DMS53 (cell line): ENCODE data around the gene UBE2S.

Experiments
- DNase-seq: peaks from one replicate; lab custom pipeline; 2025; lab: John Stamatoyannopoulos, UW

Gene UBE2S

DNA sequence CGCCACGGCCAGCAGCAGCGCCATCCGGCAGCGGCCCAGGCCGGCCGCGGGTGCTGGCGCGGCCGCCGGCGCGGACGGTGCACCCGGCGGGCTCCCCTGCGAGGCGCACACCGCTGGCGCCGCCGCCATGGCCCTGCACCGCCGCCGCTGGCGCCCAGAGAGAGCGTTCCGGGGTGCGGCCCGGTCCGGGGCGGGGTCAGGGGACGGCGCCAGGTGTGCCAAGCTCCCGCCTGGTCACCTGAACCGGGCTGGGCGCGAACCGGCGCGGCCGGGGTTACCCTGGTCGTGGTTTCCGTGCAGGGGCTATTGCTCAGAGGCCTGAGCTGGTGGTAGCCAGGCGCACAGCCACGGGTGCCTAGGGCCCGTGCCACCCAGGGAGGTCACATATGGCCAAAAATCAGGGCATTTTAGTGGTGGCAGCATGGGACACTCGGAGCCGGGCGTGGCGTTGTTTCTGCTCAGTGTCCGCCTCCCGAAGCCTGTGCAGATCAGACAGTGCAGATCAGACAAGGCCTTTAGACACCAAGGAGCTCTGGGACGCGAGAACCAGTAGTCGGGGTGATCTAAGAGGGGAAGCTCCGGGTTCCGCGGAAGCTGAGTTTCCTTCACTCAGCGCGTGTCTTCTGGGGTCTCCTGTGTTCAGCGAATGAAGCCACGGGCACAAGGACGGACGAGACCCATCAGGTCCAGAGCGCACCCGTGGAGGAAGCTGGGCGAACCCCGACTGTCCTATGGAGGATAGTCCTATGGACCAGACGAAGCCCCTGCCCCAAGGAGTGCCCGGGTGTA, 23.3 kb downstream of the UBE2S start, which contains the start of gene TMEM238:
Gene TMEM238 (minus strand): TSS at position 162 of the 789 bp plus-strand sequence. CDS start 33 bp downstream, at position 129.
- peak; percentile 85 for DNase-seq

DNA sequence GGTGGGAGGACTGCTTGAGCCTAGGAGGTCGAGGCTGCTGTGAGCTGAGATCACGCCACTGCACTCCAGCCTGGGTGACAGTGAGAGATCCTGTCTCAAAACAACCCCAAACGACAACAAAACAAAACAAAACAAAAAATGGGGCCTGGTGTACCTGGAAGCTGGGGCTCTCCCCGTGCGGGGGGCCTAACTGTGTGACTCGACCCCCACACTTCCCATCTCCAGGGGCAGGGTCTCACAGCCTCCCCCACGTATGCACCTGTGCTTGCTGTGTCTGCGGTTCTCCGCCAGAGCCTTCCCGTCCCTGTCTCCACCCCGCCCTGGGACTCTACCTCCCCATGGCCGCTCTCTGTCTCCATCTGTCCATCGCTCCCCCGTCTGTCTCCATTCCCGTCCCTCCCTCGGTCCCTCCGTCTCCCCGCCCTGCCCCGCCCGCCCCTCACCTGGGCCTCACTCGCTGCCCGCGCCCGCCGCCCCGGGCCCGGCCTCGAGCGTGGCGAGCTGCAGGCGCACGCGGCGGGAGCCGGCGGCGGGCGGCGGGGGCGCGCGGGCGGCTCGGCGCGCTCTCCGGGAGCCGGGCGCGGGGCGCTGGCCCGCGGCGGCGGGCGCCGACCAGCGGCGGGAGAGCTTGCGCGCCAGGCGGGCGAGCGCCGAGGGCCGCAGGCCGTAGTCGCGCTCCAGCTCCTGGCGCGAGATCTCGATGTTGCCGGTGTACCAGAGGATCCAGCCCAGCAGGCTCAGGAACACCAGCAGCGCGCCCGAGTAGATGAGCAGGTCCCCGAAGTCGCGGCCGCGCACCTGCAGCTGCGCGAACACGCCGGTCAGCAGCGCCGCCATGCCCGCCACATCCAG, 24.1 kb downstream of the UBE2S start:
- DNase-seq, result peak; percentile 90

DNA sequence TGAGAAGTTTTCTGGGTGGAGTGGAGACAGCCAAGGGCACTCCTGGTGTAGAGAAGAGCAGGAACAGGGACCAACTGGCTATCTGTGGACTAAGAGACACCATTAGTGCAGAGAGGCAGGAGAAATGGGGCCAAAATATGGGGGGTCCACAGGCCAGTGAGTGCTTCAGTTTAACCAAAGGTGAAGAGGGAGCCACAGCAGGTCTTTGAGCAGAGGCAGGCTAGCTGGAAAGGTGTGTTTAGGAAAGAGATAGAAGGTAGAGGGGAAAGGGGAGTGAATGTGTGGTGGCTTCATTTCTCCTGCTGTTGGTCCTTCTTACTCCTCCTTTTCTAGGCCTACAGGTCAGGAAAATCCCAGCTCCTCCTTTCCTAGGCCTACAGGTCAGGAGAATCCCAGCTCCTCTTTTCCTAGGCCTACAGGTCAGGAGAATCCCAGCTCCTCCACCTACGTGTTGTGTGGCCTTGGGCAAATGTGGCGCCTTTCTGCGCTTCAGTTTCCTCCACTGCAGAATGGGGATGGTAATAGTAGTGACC, 25.0 kb downstream of the UBE2S start:
- no peak for DNase-seq

DNA sequence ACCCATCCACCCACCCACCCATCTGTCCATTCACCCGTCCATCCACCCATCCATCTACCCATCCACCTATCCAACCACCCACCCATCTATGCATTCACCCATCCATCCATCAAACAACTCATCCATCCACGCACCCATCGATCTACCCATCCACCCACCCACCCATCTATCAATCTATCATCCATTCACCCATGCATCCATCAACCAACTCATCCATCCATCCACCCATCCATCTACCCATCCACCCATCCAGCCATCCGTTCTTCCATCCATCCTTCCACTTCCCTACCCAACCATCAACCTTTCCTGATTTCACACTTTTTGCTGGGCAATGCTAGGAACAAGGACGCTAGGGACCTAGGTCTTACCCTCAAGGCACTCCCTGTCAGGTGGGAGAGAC, 25.6 kb downstream of the UBE2S start:
- no peak for DNase-seq

DNA sequence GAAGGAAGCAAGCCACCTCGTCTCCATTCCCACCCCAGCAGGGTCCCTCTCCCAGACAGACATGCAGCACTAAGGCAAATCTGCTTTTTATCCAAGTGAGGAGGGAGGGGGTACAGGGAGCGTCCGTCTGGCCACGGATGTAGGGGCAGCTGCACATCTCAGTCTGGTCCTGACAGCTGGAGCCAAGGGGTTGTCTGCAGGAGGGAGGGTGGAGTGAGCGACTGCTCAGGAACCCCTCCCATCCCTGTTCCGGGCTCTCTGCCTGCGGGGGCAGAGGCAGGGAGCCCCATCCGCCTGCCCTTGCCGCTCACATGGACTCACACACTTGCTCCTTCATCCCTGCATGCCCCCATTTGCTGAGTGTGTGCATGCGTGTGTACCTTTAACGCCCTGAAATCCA, 28.4 kb downstream of the UBE2S start:
- no peak for DNase-seq

DNA sequence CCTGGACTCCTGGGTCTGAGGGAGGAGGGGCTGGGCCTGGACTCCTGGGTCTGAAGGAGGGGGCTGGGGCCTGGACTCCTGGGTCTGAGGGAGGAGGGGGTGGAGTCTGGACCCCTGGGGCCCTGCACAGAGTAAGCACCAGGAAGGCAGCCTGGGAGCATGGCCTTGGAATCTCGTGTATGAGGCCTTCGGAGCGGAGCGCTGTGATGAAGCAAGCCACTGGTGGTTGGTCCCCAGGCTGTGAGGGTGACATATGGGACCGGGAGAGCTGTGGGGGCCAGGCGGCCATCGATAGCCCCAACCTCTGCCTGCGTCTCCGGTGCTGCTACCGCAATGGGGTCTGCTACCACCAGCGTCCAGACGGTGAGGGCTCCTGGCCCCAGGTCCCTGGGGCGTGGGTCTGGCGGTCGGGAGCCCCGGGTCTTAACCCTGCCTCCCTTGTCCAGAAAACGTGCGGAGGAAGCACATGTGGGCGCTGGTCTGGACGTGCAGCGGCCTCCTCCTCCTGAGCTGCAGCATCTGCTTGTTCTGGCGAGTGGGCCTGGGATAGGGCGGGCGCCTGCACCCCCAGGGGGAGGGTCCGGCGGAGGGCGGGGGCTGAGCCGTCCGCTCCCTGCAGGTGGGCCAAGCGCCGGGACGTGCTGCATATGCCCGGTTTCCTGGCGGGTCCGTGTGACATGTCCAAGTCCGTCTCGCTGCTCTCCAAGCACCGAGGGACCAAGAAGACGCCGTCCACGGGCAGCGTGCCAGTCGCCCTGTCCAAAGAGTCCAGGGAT, 30.0 kb downstream of the UBE2S start:
- peak; percentile 72 for DNase-seq

DNA sequence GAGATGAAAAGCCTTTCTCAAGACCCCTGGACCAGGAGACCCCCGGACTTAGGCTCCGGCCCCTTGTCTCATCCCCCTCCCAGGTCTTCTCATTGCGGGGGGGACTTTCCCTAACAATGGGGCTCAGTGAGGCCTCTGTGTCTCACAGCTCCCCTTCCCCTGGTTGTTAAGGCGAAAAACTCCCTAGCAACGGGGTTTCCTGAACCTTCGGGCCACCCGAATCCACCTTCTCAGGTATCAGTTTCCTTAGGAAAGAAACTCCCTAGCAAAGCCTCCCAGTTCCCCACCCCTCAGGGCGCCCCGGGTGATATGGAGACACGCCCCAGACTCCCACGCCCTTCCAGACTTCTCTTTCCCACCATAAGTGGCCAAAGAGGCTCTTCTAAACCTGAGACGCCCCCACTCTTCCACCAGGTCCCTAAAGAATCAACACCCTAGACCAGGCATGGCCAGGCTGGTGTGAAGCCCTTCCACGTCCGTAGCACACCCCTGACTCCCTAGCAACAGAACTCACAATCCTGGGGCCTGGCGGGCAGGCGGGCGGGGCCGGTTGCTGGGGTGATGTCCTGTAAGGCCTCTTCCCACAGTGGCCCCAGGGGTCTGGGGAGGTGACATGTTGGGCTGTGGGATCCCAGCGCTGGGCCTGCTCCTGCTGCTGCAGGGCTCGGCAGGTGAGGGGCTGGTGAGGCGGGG, 31.2 kb downstream of the UBE2S start, which contains the start of gene TMEM190:
Gene TMEM190 (plus strand): TSS at position 586 of the 693 bp plus-strand sequence. CDS start 28 bp downstream, at position 614.
- DNase-seq, result peak; percentile 54

DNA sequence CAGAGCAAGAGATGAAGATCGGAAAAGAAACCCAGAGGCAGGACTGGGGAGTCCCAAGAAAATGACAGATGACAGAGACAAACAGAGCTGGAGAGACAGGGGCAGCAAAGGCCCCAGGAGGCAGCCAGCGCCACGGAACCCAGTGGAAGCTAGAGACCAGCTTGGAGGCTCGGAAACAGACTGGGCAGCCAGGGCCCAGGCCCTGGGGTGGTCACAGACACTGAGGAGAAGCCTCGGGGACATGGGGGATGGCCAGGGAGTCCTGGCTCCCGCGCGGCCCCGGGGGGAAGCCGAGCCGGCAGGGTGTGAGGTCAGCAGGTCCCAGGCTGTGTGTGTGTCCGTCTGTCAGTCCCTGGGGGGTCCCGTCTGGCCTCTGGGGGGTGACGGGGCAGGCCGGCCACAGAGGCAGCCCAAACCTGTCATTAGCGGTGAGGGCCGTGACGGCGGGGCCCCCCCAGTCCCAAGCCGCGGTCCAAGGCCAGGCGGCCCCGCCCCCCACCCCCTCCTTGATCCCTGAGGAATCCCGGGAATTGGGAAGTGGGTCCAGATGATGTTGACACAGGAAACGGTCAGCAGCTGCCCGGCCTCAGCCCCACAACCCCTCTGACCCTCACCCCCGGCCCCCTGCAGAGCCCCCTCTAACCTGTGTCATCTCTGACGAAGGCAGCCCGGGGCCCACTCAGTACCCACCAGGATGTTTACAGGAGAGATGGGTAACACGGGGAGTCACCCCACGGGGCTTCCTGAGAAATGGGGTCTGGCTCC, 33.4 kb downstream of the UBE2S start:
- peak; percentile 51 for DNase-seq

DNA sequence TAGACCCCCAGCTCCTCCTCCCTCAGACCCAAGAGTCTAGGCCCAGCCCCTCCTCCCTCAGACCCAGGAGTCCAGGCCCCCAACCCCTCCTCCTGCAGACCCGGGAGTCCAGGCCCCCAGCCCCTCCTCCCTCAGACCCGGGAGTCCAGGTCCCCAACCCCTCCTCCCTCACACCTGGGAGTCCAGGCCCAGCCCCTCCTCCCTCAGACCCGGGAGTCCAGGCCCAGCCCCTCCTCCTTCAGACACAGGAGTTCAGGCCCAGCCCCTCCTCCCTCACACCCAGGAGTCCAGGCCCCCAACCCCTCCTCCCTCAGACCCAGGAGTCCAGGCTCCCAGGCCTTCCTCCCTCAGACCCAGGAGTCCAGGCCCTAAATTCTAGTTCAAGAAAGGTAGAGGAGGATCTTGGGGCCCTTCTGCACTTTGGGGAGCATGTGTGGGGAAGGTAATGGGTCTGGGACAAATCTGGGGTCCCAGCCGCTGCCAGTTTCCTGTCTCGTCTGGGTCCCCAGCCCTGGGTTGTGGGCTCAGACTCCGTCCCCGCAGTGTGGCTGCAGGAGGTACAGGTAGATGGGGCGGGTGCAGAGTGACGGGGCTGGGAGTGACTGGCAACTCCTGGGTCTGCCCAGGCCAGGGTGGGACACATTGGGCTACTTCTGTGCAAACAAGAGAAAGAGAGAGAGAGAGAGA, 34.1 kb downstream of the UBE2S start:
- no peak for DNase-seq

DNA sequence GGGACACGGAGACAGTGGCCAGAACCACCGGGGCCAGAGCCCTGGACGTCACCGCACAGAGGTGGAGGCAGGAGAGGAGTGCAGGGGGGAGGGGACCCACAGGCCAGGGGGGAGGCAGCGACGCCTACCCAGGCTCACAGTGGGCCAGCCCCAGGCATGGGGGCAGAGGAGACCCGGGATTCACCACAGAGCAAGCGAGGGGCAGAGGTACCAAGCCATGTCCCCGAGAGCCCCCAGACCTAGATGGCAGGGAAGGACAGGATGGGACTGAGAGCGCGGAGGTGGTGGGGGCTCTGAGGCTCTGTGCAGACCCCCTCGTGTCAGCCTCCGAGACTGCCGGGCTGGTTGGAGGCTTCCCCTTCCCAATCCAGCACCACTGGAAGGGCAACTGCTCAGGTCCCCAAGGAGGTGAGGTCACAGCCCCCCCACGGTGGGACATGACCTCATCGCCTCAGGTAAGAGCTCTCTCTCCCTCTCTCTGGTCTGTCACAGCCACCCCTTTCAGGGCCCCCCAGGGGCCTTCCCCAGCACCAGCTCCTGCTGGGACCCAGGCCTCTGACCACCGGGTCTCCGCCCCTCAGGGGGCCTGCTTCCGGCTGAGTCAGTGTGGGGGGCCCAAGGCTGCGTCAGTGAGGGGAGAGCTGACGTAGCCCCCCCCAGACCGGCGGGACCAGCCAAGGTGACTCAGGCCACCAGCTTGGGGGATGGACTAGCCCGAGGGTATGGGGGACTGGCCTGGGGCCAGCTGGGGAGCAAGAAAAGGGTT, 35.1 kb downstream of the UBE2S start:
- peak; percentile 56 for DNase-seq

DNA sequence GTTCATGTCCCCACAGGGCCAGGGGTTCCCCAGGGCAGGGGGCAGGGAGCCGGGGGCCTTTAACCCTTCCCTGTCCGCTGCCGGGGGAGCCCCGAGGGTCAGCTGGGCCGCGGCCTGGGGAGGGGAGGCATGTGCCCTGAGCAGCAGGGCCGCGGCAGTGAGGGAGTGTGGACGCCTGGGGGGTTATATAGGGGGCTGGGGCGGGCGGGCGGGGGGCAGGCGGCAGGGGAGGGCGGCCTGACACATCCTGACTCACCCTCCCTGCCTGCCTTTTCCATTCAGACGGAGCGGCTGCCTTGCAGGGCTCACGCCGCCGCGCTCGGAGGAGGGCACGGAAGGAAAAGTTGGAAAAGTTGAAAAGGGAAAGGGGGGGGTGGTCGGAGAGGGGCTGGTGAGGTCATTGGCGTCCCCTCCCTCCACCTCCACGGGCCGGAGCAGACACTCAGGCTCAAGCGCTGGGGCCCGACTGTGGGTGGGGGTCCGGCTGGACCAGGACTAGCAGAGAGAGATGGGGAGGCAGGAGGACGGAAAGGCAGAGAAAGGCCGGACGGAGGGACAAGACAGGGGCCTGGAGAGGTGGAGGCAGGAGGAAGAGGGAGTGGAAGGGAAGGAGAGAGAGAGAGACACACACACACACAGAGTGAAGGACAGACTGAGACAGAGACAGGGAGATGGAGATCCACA, 37.1 kb downstream of the UBE2S start, which contains the start of gene IL11:
Gene IL11 (minus strand): TSS at position 159 of the 684 bp plus-strand sequence. CDS start 153 bp downstream, at position 6.
- peak; percentile 31 for DNase-seq

DNA sequence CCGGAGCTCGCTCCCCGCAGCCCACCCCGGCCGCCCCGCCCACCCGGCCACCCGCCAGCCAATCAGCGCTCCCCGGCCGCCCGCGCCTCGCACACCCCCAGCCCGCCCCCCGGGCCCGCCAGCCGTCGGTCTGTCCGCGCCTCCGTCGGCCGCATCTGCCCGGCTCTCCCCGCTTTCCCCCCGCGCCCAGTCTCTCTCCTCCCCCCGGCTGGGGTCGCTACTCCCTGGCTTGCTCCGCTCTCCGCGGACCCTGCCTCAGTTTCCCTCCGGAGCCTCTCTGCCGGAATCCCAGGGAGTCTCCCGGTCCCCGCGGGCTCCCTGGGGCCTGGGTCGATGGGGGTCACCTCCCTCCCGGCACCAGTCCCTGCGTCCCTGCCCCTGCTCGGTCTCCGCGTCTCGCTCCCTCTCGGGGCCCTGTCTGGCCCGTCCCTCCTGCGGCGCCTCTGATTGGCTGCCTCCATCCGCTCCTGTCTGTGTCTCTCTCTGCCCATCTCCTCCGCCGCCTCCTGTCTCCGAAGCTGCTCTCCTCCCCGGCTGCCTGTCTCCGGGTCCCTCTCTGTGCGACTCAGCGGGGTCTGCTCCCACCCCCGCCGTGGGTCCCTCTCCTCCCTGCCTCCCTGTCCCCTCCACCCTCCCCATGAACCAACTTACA, 37.8 kb downstream of the UBE2S start:
- peak; percentile 81 for DNase-seq

DNA sequence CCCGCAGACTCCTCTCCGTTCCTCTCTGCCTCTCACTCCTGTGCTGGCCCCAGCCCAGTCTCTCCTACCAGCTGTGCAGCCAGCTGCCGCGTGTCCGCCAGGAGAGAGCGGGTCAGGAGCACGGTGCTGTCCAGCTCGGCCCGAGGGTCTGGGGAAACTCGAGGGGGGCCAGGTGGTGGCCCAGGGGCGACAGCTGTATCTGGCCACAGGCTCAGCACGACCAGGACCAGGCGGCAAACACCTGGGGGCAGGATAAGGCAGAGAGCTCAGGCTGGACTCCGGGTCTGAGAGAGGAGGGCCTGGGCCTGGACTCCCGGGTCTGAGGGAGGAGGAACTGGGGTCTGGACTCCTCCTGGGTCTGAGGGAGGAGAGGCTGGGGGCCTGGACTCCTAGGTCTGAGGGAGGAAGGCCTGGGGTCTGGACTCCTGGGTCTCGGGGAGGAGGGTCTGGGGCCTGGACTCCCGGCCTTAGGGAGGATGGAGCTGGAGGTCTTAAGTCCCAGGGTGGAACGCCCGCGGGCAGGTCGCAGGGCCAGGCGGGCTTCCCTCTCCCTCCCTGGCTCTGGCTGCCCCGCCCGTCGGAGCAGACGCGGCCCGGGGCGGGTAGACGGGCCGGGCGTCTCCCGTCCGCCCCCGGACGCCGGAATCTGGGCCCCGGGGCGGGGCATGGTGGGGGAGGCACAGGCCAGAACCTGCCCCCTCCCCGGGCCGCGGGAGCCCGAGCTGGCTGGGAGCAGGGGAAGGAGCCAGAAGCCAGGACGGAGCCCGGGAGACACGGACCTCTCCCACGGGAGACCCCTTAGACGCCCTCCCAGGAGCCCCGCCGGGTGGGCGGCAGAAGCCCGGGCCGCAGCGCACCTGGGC, 38.7 kb downstream of the UBE2S start:
- peak; percentile 68 for DNase-seq

DNA sequence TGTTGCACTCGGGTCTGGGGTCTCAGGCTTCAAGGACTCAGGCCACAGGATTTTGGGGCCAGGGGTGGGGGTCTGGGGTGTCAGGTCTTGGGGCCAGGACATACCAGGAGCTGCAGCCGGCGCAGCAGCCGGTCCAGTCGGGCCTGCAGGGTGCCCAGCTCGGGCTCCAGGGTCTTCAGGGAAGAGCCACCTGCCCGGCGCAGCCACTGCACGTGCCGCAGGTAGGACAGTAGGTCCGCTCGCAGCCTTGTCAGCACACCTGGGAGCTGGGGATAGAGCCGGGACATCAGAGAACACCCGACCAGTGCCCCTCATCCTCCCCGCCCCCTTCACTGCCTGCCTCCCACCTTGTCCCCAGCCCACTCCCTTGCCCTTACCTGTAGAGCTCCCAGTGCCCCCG, 39.5 kb downstream of the UBE2S start:
- peak; percentile 40 for DNase-seq

DNA sequence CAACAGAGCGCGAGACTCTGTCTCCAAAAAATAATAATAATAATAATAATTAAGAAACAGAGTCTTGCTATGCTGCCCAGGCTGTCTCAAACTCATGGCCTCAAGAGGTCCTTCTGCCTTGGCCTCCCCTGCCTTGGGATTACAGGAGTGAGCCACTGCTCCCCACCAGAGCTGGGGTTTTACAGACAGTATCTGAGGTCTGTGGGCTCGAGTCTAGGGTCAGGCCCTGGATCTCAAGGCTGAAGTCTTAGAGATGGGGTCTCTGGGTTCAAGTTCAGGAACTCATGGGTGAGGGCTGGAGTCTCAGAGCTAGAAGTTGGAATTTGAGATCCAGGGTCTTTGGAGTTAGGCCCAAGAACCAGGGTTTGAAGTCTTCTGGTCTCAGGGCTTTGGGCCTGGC, 40.8 kb downstream of the UBE2S start:
- DNase-seq, result no peak

DNA sequence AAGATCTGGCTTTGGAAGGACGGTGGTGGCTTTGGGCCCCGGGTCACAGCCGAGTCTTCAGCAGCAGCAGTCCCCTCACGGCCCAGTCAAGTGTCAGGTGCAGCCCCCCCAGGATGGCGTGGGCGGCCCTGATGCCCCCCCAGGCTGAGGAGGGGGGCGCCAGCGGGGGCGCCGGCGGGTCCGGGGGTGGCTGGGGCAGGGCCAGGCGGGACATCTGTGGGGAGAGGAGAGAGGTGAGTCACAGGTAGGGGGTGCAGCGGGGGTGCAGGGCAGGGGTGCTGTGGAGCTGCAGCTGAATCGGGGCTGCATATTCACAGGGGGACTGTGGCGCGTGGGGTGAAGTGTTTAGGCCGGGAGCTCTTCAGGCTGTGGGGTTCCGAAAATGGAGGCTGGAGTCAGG, 41.6 kb downstream of the UBE2S start:
- no peak for DNase-seq

DNA sequence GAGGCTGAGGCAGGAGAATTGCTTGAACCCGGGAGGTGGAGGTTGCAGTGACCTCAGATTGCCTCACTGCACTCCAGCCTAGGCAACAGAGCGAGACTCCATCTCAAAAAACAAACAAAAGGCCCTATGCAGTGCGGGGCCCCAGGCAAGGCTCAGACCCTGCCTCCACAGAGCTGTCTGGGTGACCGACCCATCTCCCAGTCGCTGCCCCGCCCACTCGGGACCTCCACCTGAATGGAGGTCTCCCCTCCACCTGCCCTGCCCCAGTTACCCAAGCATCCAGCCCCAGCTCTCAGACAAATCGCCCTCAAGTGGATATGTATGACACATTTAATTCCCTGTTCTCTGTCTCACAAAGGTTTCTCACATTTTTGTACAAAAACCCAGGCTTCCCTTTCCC, 42.3 kb downstream of the UBE2S start:
- no peak for DNase-seq
